ENCODE measurements around the gene VPS16. TPM values are rescaled to one million over a fixed set of nuclear protein-coding genes. Genes with fewer than 3 reads are reported as not detected.

VPS16 gene
- total RNA-seq, 1 experiment from 2014 or later: 49.9 TPM

DNA sequence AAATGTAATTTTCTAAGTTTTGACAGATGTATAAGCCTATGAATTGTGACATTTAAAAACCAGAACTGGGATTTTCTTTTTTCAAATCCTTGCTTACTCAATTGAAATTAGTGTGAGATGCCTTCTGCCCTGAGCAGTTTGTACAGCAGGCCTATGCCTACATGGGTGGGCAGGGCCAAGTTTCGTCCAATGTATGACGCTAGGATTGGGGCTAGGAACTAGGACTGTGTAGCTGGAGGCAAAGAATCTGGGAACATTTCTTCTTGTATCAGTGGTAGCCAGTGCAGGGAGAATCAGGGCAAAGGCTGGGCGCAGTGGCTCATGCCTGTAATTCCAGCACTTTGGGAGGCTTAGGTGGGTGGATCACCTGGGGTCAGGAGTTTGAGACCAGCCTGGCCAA, 28.8 kb downstream of the VPS16 start:
- H3K27ac ChIP-seq (ENCODE audit: low read length): no peak overlapping the region
- POLR2A ChIA-PET (ENCODE audit: unreplicated experiment): no interaction called here
- H3K9me2 ChIP-seq (replicated peaks; ENCODE audit: low read length): no peaks in the 10 kb centered on the region
- no peaks in the 10 kb centered on the region for H3K36me3 ChIP-seq (ENCODE audit: low read depth, low read length)
- CTCF ChIA-PET: no interaction called here
- no peak for ATAC-seq
- no peaks in the 10 kb centered on the region for H3F3A ChIP-seq (ENCODE audit: low read length, unreplicated experiment)
- H3K4me1 ChIP-seq (ENCODE audit: insufficient read depth, low read length): peaks cover 34% of the 10 kb centered on the region
- BruUV-seq (replicated peaks): no TSS peak
- 0 out of 2 replicates have a peak, but pooled peaks cover 5% of the 10 kb centered on the region for H4K20me1 ChIP-seq (ENCODE audit: low read length)
- H3K9me3 ChIP-seq (ENCODE audit: low read length): no peaks in the 10 kb centered on the region
- intact Hi-C loops (cut with micrococcal nuclease): no loop called here
- H3K27me3 ChIP-seq (ENCODE audit: low read length): no peaks in the 10 kb centered on the region
- no peak overlapping the region for H3K9ac ChIP-seq (ENCODE audit: low read length)
- H3K79me2 ChIP-seq (ENCODE audit: low read length): peaks cover 9% of the 10 kb centered on the region
- H2AFZ ChIP-seq (ENCODE audit: low read length): no peak overlapping the region
- no peak overlapping the region for H3K4me2 ChIP-seq (ENCODE audit: low read length)
- TF ChIP-seq EZH2phosphoT487 (IDR thresholded peaks at IDR 0.05; ENCODE audit: borderline replicate concordance, low read length) (no peak), EZH2 (IDR thresholded peaks at IDR 0.05; ENCODE audit: low read length, unreplicated experiment) (no peak)
- TF ChIP-seq, protein P1, sequence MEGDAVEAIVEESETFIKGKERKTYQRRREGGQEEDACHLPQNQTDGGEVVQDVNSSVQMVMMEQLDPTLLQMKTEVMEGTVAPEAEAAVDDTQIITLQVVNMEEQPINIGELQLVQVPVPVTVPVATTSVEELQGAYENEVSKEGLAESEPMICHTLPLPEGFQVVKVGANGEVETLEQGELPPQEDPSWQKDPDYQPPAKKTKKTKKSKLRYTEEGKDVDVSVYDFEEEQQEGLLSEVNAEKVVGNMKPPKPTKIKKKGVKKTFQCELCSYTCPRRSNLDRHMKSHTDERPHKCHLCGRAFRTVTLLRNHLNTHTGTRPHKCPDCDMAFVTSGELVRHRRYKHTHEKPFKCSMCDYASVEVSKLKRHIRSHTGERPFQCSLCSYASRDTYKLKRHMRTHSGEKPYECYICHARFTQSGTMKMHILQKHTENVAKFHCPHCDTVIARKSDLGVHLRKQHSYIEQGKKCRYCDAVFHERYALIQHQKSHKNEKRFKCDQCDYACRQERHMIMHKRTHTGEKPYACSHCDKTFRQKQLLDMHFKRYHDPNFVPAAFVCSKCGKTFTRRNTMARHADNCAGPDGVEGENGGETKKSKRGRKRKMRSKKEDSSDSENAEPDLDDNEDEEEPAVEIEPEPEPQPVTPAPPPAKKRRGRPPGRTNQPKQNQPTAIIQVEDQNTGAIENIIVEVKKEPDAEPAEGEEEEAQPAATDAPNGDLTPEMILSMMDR (conservative IDR thresholded peaks at IDR 0.05; ENCODE audit: low read depth, low read length): no peak
- DNase-seq: no peak
- no peak overlapping the region for H3K4me3 ChIP-seq (ENCODE audit: low read length)

DNA sequence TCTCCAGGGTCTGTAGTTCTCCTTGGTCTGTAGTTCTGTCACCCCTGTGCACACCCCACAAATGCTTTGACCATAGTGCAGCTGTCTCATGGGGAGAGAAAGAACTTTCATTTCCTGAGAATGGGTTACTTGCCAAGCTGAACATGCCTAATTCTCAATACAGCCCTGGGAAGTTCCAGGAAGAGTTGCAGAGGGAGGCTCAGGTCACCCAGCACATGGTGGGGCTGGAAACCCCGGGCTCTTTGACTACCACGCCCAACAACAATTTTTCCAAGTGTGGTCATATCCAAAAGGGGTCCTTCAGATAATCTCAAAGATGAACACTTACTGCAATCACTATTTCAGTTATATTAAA, 30.5 kb downstream of the VPS16 start:
- Histone ChIP-seq H3K9me2 (replicated peaks; ENCODE audit: low read length) (no peaks in the 10 kb centered on the region), H3K4me3 (ENCODE audit: low read length) (no peak overlapping the region), H4K20me1 (ENCODE audit: low read length) (0 out of 2 replicates have a peak, but pooled peaks cover 10% of the 10 kb centered on the region), H3K79me2 (ENCODE audit: low read length) (peaks cover 26% of the 10 kb centered on the region), H3K9ac (ENCODE audit: low read length) (peak overlapping the region; percentile 6; the same call in 1 of the 2 replicates), H3K4me1 (ENCODE audit: insufficient read depth, low read length) (peaks cover 44% of the 10 kb centered on the region), H3K36me3 (ENCODE audit: low read depth, low read length) (no peaks in the 10 kb centered on the region), H3K27me3 (ENCODE audit: low read length) (no peaks in the 10 kb centered on the region), H3K9me3 (ENCODE audit: low read length) (no peaks in the 10 kb centered on the region), H3K27ac (ENCODE audit: low read length) (peak overlapping the region; percentile 57), H3K4me2 (ENCODE audit: low read length) (peak overlapping the region; percentile 54), H3F3A (ENCODE audit: low read length, unreplicated experiment) (no peaks in the 10 kb centered on the region), H2AFZ (ENCODE audit: low read length) (peak overlapping the region; percentile 37; the same call in 1 of the 2 replicates)
- no TSS peak for BruUV-seq (replicated peaks)
- intact Hi-C loops (cut with micrococcal nuclease): loop anchor here (5.0 kb wide), 1 partner anchor 126 kb away; no protein-coding TSS in a partner anchor
- TF ChIP-seq EZH2phosphoT487 (IDR thresholded peaks at IDR 0.05; ENCODE audit: borderline replicate concordance, low read length) (no peak), EZH2 (IDR thresholded peaks at IDR 0.05; ENCODE audit: low read length, unreplicated experiment) (no peak)
- TF ChIP-seq, protein P1 (conservative IDR thresholded peaks at IDR 0.05; ENCODE audit: low read depth, low read length): no peak
- ATAC-seq (no peak), DNase-seq (no peak)
- ChIA-PET CTCF (no interaction called here), POLR2A (ENCODE audit: unreplicated experiment) (no interaction called here)

DNA sequence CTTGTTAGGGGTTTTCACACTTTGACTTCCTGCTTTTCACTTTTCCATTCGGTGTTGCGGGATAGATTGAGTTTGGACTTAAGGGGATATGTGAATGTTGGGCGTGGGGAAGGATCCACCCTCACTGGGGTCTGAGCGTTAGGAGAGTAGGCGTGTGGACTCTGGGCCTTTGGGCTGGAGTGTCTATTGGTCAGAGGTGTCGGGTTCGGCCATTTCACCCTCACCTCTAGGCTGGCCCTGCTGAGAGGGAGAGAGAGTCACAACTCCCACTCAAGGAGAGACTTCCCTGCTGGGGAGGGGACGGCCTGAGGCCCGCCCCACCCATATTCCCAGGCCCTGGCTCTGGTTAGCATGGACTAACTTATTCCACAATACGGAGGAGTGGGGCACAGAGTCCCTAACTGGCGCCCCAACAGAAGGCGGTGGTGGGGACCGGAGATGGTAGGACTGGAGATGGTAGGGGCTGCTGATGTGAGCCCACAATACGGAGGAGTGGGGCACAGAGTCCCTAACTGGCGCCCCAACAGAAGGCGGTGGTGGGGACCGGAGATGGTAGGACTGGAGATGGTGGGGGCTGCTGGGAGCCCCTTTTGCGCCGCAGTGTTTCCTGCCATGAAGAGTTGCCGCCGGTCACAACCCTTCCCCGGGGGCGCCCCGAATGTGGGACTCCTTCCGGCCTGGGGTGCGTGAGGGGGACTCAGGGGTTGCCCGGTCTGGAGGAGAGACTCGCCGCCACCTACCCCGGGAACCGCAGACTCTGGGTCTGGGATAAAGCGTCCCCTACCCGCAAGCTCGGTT, 31.3 kb downstream of the VPS16 start:
- DNase-seq (no peak), ATAC-seq (no peak)
- peak overlapping the region; percentile 99 for H3K4me3 ChIP-seq (ENCODE audit: low read length)
- H3K4me2 ChIP-seq (ENCODE audit: low read length): peak overlapping the region; percentile 99
- H2AFZ ChIP-seq (ENCODE audit: low read length): peak overlapping the region; percentile 82
- no peaks in the 10 kb centered on the region for H3K36me3 ChIP-seq (ENCODE audit: low read depth, low read length)
- no peak overlapping the region for H3K27ac ChIP-seq (ENCODE audit: low read length)
- intact Hi-C loops (cut with micrococcal nuclease): loop anchor here (5.0 kb wide), 1 partner anchor 125 kb away; no protein-coding TSS in a partner anchor
- H3K9me3 ChIP-seq (ENCODE audit: low read length): no peaks in the 10 kb centered on the region
- H3K27me3 ChIP-seq (ENCODE audit: low read length): no peaks in the 10 kb centered on the region
- POLR2A ChIA-PET (ENCODE audit: unreplicated experiment): no interaction called here
- H3F3A ChIP-seq (ENCODE audit: low read length, unreplicated experiment): no peaks in the 10 kb centered on the region
- no TSS peak for BruUV-seq (replicated peaks)
- H3K9me2 ChIP-seq (replicated peaks; ENCODE audit: low read length): no peaks in the 10 kb centered on the region
- peak overlapping the region; percentile 89; the same call in 1 of the 2 replicates for H3K9ac ChIP-seq (ENCODE audit: low read length)
- H3K79me2 ChIP-seq (ENCODE audit: low read length): peaks cover 33% of the 10 kb centered on the region
- CTCF ChIA-PET: no interaction called here
- peaks cover 15% of the 10 kb centered on the region for H4K20me1 ChIP-seq (ENCODE audit: low read length)
- TF ChIP-seq EZH2phosphoT487 (IDR thresholded peaks at IDR 0.05; ENCODE audit: borderline replicate concordance, low read length): no peak
- no peak for TF ChIP-seq EZH2 (IDR thresholded peaks at IDR 0.05; ENCODE audit: low read length, unreplicated experiment)
- TF ChIP-seq, protein P1 (conservative IDR thresholded peaks at IDR 0.05; ENCODE audit: low read depth, low read length): no peak
- H3K4me1 ChIP-seq (ENCODE audit: insufficient read depth, low read length): peaks cover 44% of the 10 kb centered on the region

Measured in PC-3 (cell line).